ENCODE data around the gene SLC8A3.

- TF ChIP-seq JUND (IDR thresholded peaks at IDR 0.05; ENCODE audit: borderline replicate concordance, low read depth, low read length) (no peak), JUND (tag; IDR thresholded peaks at IDR 0.05; ENCODE audit: borderline replicate concordance, low read depth, low read length) (no peak), PATZ1 (CRISPR knock-in tag; IDR thresholded peaks at IDR 0.05; ENCODE audit: borderline replicate concordance) (no peak), JUN (IDR thresholded peaks at IDR 0.05; ENCODE audit: borderline replicate concordance, low read depth, low read length) (no peak), JUN (CRISPR knock-in tag; IDR thresholded peaks at IDR 0.05; ENCODE audit: borderline replicate concordance) (no peak), ZBTB26 (CRISPR knock-in tag; IDR thresholded peaks at IDR 0.05) (no peak), REST (IDR thresholded peaks at IDR 0.05; ENCODE audit: borderline replicate concordance) (no peak), REST (CRISPR knock-in tag; IDR thresholded peaks at IDR 0.05; ENCODE audit: low read depth) (no peak), CREM (IDR thresholded peaks at IDR 0.05; ENCODE audit: low read depth) (no peak)
Observed at GRCh38 chr14:70094631-70095030, 94.1 kb downstream of the SLC8A3 start.
